Measurements from ENCODE around the gene ZNF423.

ZNF423 gene

DNA sequence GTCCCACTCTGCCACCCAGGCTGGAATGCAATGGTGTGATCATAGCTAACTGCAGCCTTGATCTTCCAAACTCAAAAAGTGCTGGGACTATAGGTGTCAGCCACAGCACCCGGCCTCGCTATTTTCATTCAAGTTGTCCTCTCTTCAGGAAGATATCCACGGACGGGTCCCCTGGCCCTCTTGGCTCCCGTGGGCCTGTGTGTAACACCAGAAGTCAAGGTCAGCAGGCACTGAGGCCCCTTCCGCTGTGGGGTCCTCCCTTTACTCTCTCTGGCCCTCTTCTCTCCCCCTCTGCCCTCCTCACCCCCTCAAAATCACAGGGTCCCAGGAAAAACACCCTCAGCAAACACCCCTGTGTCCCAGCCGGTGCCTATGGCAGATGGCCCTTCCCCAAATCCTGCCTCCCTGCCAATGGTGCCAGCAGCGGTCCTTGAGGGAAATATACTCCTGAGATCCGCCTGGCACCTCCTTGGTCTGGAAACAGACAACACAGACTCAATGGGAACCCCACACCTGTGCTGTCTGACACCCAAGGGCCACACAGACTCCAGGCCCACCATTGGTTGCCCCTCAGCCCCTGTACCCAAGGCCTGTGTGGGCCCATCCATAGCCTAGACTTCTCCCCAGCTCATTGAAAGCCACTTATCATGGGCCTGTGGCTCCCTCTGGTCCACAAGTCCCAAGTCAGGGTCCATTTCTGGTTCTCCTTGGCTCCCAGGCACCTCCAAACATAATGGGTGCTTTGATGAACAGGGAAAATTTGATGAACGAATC is 221.5 kb downstream of the ZNF423 start:
- H3K27ac ChIP-seq (ENCODE audit: low read depth, low read length), result no peak overlapping the region
- no peaks in the 10 kb centered on the region for H3K36me3 ChIP-seq (ENCODE audit: control insufficient read depth in 1 of 2, insufficient read depth in 2 of 2, low read length in 2 of 2)
- H3K4me3 ChIP-seq (ENCODE audit: low read depth in 1 of 2, low read length in 2 of 2), result no peak overlapping the region
- H3K4me1 ChIP-seq (ENCODE audit: control insufficient read depth in 1 of 2, insufficient read depth in 2 of 2, low read length in 2 of 2), result no peaks in the 10 kb centered on the region
- no peak overlapping the region for H3K9ac ChIP-seq (ENCODE audit: low read depth in 1 of 2, low read length in 2 of 2)
- H3K9me3 ChIP-seq (ENCODE audit: control insufficient read depth in 1 of 2, low read length in 2 of 2), result no peaks in the 10 kb centered on the region
- no peaks in the 10 kb centered on the region for H3K27me3 ChIP-seq (ENCODE audit: control insufficient read depth in 1 of 2, insufficient read depth in 2 of 2, low read length in 2 of 2)

DNA sequence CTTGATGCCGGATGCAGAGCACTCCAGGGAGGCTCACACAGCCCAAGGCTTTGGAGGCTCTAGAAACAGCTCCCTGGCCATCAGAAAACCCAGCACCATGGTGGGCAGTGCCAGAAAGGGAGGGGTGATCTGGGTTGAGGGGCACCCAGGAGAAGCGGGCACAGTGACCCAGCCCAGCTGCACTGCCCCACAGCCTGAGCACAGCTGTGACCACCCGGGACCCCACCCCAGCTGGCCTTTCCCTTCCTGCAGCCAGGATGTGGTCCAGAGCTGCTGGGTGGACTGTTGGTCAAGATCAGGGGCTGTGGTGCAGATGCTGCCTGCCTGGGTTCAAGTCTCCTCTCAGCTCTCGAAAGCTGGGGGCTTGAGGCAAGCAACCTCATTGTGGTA is 223.1 kb downstream of the ZNF423 start:
- no peaks in the 10 kb centered on the region for H3K4me1 ChIP-seq (ENCODE audit: control insufficient read depth in 1 of 2, insufficient read depth in 2 of 2, low read length in 2 of 2)
- H3K9ac ChIP-seq (ENCODE audit: low read depth in 1 of 2, low read length in 2 of 2), result no peak overlapping the region
- H3K9me3 ChIP-seq (ENCODE audit: control insufficient read depth in 1 of 2, low read length in 2 of 2), result no peaks in the 10 kb centered on the region
- no peaks in the 10 kb centered on the region for H3K36me3 ChIP-seq (ENCODE audit: control insufficient read depth in 1 of 2, insufficient read depth in 2 of 2, low read length in 2 of 2)
- H3K27me3 ChIP-seq (ENCODE audit: control insufficient read depth in 1 of 2, insufficient read depth in 2 of 2, low read length in 2 of 2), result no peaks in the 10 kb centered on the region
- H3K4me3 ChIP-seq (ENCODE audit: low read depth in 1 of 2, low read length in 2 of 2), result no peak overlapping the region
- H3K27ac ChIP-seq (ENCODE audit: low read depth, low read length), result no peak overlapping the region

DNA sequence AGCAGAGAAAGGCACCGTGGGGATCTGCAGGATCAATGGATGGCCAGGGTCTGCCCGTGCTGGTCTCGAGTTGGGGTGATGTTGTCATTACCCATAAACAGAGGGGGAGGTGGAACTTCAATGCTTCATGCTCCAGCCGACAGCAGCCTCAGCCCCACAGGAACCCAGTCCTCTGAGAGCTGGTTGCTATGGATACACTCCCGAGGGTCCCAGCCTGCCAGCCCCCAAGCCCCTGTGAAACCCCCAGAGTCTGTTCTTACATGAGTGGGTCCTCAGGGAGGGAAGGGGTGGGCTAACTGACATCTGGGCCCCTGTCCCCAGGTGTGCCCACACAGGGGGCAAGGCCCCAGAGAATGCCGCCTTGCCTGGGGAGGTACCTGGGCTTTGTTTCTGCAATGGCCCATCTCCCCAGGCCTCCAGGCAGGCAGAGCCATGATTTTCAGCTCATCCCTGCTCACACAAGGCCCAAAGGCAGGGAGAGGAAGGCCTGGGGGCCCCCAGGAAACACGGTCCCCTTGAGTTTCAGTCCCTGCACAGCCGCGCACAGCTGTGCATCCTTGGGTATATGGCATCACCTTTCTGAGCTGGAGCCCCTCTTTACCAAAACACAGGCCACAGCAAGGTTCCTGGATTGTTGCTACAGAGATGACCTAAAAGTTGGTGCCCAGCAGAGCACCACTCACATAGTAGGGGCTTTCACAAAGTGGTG is 223.7 kb downstream of the ZNF423 start:
- H3K9ac ChIP-seq (ENCODE audit: low read depth in 1 of 2, low read length in 2 of 2), result no peak overlapping the region
- no peak overlapping the region for H3K27ac ChIP-seq (ENCODE audit: low read depth, low read length)
- H3K27me3 ChIP-seq (ENCODE audit: control insufficient read depth in 1 of 2, insufficient read depth in 2 of 2, low read length in 2 of 2), result no peaks in the 10 kb centered on the region
- H3K9me3 ChIP-seq (ENCODE audit: control insufficient read depth in 1 of 2, low read length in 2 of 2), result no peaks in the 10 kb centered on the region
- no peaks in the 10 kb centered on the region for H3K4me1 ChIP-seq (ENCODE audit: control insufficient read depth in 1 of 2, insufficient read depth in 2 of 2, low read length in 2 of 2)
- H3K36me3 ChIP-seq (ENCODE audit: control insufficient read depth in 1 of 2, insufficient read depth in 2 of 2, low read length in 2 of 2), result no peaks in the 10 kb centered on the region
- no peak overlapping the region for H3K4me3 ChIP-seq (ENCODE audit: low read depth in 1 of 2, low read length in 2 of 2)

DNA sequence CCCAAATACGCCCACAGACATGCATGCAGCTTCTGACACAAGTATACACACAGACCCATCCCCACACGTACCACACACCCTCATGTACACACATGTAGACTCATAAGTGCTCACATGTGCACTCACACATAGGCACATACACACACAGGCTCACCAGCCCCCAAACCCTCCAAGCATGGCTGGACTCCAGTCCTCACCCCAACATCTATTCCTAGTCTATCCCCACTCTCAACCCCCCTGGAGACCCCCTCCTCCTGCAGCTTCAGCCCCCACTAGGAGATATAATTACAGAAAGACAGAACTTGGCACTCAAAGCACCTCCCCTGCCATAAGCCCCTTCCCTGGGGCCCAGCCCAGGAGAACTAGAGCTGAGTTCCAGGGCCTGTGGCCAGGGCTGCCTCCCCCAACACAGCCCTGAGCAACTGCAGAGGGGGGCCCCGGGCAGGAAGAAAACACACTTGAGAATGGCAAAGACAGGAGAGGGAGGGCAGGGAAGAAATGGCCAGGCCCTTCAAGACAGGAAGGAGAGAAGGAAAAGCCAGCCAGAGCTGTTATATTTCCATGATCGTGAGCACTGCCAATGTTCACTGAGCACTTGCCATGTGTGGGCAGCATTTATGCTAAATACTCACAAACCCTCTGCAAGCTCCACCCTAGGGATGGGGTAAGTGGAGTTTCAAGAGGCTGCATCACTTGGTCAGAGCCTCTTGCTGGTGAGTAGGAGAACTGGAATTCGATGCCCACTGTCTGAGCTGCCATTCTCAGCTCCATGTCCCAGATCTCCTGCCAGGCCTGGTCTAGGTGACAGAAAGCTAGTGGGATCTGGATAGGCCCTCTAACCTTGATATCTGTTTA is 224.5 kb downstream of the ZNF423 start:
- no peak overlapping the region for H3K9ac ChIP-seq (ENCODE audit: low read depth in 1 of 2, low read length in 2 of 2)
- H3K36me3 ChIP-seq (ENCODE audit: control insufficient read depth in 1 of 2, insufficient read depth in 2 of 2, low read length in 2 of 2), result no peaks in the 10 kb centered on the region
- H3K4me3 ChIP-seq (ENCODE audit: low read depth in 1 of 2, low read length in 2 of 2), result no peak overlapping the region
- no peaks in the 10 kb centered on the region for H3K27me3 ChIP-seq (ENCODE audit: control insufficient read depth in 1 of 2, insufficient read depth in 2 of 2, low read length in 2 of 2)
- H3K4me1 ChIP-seq (ENCODE audit: control insufficient read depth in 1 of 2, insufficient read depth in 2 of 2, low read length in 2 of 2), result no peaks in the 10 kb centered on the region
- no peaks in the 10 kb centered on the region for H3K9me3 ChIP-seq (ENCODE audit: control insufficient read depth in 1 of 2, low read length in 2 of 2)
- H3K27ac ChIP-seq (ENCODE audit: low read depth, low read length), result no peak overlapping the region

DNA sequence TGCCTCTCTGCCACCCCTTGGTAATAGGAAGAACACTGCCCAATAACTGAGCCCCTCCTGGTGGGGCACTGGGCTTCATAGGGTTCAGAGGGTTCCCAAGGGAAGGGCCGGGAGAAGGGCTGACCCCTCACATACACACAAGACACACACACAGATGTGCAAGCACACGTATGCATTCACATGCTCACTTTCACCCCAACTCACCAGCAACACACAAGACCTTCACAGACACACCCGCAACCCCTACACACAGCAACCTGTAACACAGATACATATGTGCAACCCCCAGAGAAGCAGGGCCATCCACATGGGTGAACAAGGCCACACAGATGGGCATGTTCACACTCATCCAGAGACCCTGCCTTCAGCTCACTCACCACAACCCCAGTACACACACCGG is 225.1 kb downstream of the ZNF423 start:
- no peak overlapping the region for H3K9ac ChIP-seq (ENCODE audit: low read depth in 1 of 2, low read length in 2 of 2)
- no peaks in the 10 kb centered on the region for H3K9me3 ChIP-seq (ENCODE audit: control insufficient read depth in 1 of 2, low read length in 2 of 2)
- no peak overlapping the region for H3K4me3 ChIP-seq (ENCODE audit: low read depth in 1 of 2, low read length in 2 of 2)
- H3K27ac ChIP-seq (ENCODE audit: low read depth, low read length), result no peak overlapping the region
- H3K27me3 ChIP-seq (ENCODE audit: control insufficient read depth in 1 of 2, insufficient read depth in 2 of 2, low read length in 2 of 2), result no peaks in the 10 kb centered on the region
- H3K36me3 ChIP-seq (ENCODE audit: control insufficient read depth in 1 of 2, insufficient read depth in 2 of 2, low read length in 2 of 2), result no peaks in the 10 kb centered on the region
- H3K4me1 ChIP-seq (ENCODE audit: control insufficient read depth in 1 of 2, insufficient read depth in 2 of 2, low read length in 2 of 2), result no peaks in the 10 kb centered on the region

DNA sequence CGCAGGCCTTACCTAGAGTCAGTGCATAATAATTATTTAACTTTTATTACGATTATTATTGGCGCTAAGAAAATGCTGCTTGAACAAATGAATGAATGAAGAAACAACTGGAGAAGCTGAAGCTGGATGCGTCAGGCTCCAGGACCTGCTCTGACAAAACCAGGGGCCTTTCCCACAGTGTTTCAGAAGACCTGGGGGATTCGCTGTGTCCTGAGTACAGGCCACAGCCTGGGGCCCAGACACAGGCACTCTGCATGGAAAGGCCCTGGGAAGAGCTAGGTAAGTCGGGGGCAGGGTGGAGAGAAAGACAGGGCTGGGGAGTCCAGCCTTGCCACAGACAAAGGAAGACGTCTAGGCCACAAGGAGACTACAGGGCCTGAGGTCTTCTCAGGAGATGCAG is 226.1 kb downstream of the ZNF423 start:
- Histone ChIP-seq H3K4me3 (ENCODE audit: low read depth in 1 of 2, low read length in 2 of 2) (no peak overlapping the region), H3K36me3 (ENCODE audit: control insufficient read depth in 1 of 2, insufficient read depth in 2 of 2, low read length in 2 of 2) (no peaks in the 10 kb centered on the region), H3K9me3 (ENCODE audit: control insufficient read depth in 1 of 2, low read length in 2 of 2) (no peaks in the 10 kb centered on the region), H3K4me1 (ENCODE audit: control insufficient read depth in 1 of 2, insufficient read depth in 2 of 2, low read length in 2 of 2) (no peaks in the 10 kb centered on the region), H3K27ac (ENCODE audit: low read depth, low read length) (no peak overlapping the region), H3K27me3 (ENCODE audit: control insufficient read depth in 1 of 2, insufficient read depth in 2 of 2, low read length in 2 of 2) (no peaks in the 10 kb centered on the region), H3K9ac (ENCODE audit: low read depth in 1 of 2, low read length in 2 of 2) (no peak overlapping the region)

DNA sequence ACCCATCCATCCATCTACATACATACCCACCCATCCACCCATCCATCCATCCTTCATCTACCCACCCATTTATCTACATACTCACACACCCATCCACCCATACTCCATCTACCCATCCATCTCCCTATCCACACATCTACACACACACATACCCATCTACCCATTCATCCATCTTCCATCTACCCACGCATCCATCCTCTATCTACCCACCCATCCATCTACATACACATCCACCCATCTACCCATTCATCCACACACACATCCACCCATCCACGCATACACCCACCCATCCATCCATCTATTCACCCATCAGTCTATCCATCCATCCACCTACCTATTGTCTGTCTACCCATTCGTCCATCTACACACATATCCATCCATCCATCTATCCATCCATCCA is 227.8 kb downstream of the ZNF423 start:
- Histone ChIP-seq H3K9ac (ENCODE audit: low read depth in 1 of 2, low read length in 2 of 2) (no peak overlapping the region), H3K4me1 (ENCODE audit: control insufficient read depth in 1 of 2, insufficient read depth in 2 of 2, low read length in 2 of 2) (no peaks in the 10 kb centered on the region), H3K27ac (ENCODE audit: low read depth, low read length) (no peak overlapping the region), H3K4me3 (ENCODE audit: low read depth in 1 of 2, low read length in 2 of 2) (no peak overlapping the region), H3K27me3 (ENCODE audit: control insufficient read depth in 1 of 2, insufficient read depth in 2 of 2, low read length in 2 of 2) (no peaks in the 10 kb centered on the region), H3K9me3 (ENCODE audit: control insufficient read depth in 1 of 2, low read length in 2 of 2) (no peaks in the 10 kb centered on the region), H3K36me3 (ENCODE audit: control insufficient read depth in 1 of 2, insufficient read depth in 2 of 2, low read length in 2 of 2) (no peaks in the 10 kb centered on the region)

DNA sequence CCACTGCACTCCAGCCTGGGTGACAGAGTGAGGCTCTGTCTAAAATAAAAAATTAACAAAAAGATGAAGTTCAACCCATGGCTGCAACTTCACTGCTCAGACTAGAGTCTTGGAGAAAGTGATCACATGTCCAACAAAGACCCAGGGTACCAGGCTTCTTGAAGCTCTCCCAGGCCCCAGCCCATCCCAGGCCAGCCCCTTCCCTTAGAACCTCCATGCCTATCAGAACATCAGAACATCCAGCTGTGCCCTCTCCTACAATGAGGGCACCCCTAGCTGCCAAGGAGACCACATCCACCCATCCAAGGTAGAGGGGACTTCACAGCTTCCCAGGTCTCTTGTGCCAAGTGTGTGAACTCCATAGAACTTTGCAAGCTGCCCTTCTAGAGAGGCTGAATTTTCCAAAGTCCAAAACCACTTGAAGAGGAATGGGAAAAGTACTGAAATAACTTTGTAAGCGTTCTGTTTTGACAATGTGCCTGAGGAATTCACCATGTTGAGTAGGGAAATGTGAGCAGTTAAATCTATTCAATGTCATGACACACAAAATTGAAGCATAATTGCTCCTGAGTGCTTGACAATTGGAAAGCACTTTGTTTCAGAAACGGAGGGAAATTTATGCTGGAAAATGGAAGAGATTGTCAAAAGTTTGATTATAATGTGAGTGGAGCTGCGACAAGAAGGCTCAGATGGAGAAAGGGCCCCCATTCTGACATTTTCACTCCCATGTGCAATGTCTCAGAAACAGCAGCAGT is 230.4 kb downstream of the ZNF423 start:
- no peaks in the 10 kb centered on the region for H3K9me3 ChIP-seq (ENCODE audit: control insufficient read depth in 1 of 2, low read length in 2 of 2)
- H3K27ac ChIP-seq (ENCODE audit: low read depth, low read length), result no peak overlapping the region
- H3K9ac ChIP-seq (ENCODE audit: low read depth in 1 of 2, low read length in 2 of 2), result no peak overlapping the region

DNA sequence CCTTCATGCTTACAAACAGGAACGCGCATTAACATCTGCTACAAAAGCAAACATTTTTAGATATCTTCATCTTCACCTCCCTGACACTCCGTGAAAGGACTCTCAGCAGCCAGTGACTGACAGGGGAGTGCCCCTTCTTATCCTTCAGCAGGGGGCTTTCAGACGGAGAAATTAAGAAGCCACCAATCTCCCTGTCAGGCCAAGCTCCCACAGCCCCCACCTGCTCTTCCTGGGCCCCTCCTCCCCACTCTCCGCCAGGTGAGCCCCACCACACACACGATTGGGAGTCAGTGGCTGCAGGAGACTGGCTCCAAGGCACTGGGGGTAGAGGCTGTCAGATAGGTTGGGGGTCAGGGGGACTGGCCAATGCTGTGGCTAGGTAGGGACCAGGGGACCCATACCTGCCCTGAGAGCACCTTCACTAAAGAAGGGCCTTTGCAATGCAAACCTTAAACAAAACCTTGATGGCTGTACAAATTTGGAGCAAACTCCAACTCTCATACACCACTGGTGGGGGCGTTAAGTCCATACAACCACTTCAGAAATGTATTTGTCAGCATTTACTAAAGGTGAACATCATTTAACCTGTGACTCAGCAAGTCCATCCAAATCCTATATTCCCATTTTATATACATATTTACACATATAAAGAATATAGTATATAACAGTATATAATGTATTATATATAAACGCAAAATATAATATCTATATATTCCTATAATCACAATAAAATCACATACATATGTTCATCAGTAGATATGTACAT is 232.2 kb downstream of the ZNF423 start:
- no peak overlapping the region for H3K4me3 ChIP-seq (ENCODE audit: low read depth in 1 of 2, low read length in 2 of 2)
- H3K36me3 ChIP-seq (ENCODE audit: control insufficient read depth in 1 of 2, insufficient read depth in 2 of 2, low read length in 2 of 2), result no peaks in the 10 kb centered on the region
- no peak overlapping the region for H3K9ac ChIP-seq (ENCODE audit: low read depth in 1 of 2, low read length in 2 of 2)
- H3K9me3 ChIP-seq (ENCODE audit: control insufficient read depth in 1 of 2, low read length in 2 of 2), result no peaks in the 10 kb centered on the region
- H3K27ac ChIP-seq (ENCODE audit: low read depth, low read length), result no peak overlapping the region
- no peaks in the 10 kb centered on the region for H3K4me1 ChIP-seq (ENCODE audit: control insufficient read depth in 1 of 2, insufficient read depth in 2 of 2, low read length in 2 of 2)
- H3K27me3 ChIP-seq (ENCODE audit: control insufficient read depth in 1 of 2, insufficient read depth in 2 of 2, low read length in 2 of 2), result no peaks in the 10 kb centered on the region

More for the DNA sequence above, 230.4 kb downstream of the ZNF423 start:
- no peaks in the 10 kb centered on the region for H3K27me3 ChIP-seq (ENCODE audit: control insufficient read depth in 1 of 2, insufficient read depth in 2 of 2, low read length in 2 of 2)
- H3K4me3 ChIP-seq (ENCODE audit: low read depth in 1 of 2, low read length in 2 of 2), result no peak overlapping the region
- H3K4me1 ChIP-seq (ENCODE audit: control insufficient read depth in 1 of 2, insufficient read depth in 2 of 2, low read length in 2 of 2), result no peaks in the 10 kb centered on the region
- H3K36me3 ChIP-seq (ENCODE audit: control insufficient read depth in 1 of 2, insufficient read depth in 2 of 2, low read length in 2 of 2), result no peaks in the 10 kb centered on the region
